Duodenal mucosa (tissue), 2 donors: ENCODE results near the gene SUCLG2.
"Not testable (repeated sequence)": the region's sequence is repeated elsewhere in the genome, so short reads cannot be mapped to it uniquely, and the experiment has no call there.

Source experiments
- H3K27ac ChIP-seq: one replicate; pipeline ENCODE4 v1.7.0; 2013; ENCODE audit warnings: low read depth, low read length
- H3K27me3 ChIP-seq, 2 donors: one replicate each; pipeline ENCODE4 v1.7.0; 2013; ENCODE audit warnings: low read length in 2 of 2, control low read depth in 1 of 2; ENCODE audit not compliant: insufficient read depth in 2 of 2, control insufficient read depth in 1 of 2
- H3K36me3 ChIP-seq, 2 donors: one replicate each; pipeline ENCODE4 v1.7.0; 2013; ENCODE audit warnings: low read length in 2 of 2, control low read depth in 1 of 2; ENCODE audit not compliant: insufficient read depth in 2 of 2, control insufficient read depth in 1 of 2
- H3K4me1 ChIP-seq, 2 donors: one replicate each; pipeline ENCODE4 v1.7.0; 2013; ENCODE audit warnings: low read length in 2 of 2, control low read depth in 1 of 2; ENCODE audit not compliant: insufficient read depth in 2 of 2, control insufficient read depth in 1 of 2
- H3K4me3 ChIP-seq, 2 donors: one replicate each; pipeline ENCODE4 v1.7.0; 2013; ENCODE audit warnings: low read length in 2 of 2, low read depth in 1 of 2
- H3K9ac ChIP-seq, 2 donors: one replicate each; pipeline ENCODE4 v1.7.0; 2013; ENCODE audit warnings: low read length in 2 of 2, low read depth in 1 of 2
- H3K9me3 ChIP-seq, 2 donors: one replicate each; pipeline ENCODE4 v1.7.0; 2013; ENCODE audit warnings: low read length in 2 of 2, control low read depth in 1 of 2; ENCODE audit not compliant: control insufficient read depth in 1 of 2

The SUCLG2 gene

DNA sequence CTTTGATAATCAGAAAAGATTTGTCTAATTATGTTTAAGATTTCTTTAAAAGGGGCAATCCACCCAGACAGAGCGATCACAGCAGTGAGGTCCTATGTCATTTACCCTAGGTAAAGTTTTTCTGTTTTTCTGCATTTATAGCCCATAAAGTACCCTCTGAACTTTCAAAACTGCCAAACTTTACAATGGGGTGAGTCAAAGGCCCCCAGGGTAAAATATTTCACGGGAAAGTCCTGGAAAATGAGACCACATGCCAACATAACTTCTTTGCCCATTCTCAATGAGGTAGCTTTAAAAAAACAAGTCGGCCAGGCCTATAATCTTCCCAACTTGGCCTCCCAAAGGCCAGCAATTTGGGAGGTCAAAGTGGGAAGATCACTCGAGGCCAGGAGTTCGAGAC is 53.0 kb downstream of the SUCLG2 start:
- no peaks in the 10 kb centered on the region for H3K9me3 ChIP-seq
- H3K4me3 ChIP-seq: no peak overlapping the region
- no peak overlapping the region for H3K9ac ChIP-seq
- no peaks in the 10 kb centered on the region for H3K4me1 ChIP-seq
- H3K27ac ChIP-seq: no peak overlapping the region
- H3K27me3 ChIP-seq: no peaks in the 10 kb centered on the region
- H3K36me3 ChIP-seq: peaks cover 7 to 24% of the 10 kb centered on the region in 2 donors

DNA sequence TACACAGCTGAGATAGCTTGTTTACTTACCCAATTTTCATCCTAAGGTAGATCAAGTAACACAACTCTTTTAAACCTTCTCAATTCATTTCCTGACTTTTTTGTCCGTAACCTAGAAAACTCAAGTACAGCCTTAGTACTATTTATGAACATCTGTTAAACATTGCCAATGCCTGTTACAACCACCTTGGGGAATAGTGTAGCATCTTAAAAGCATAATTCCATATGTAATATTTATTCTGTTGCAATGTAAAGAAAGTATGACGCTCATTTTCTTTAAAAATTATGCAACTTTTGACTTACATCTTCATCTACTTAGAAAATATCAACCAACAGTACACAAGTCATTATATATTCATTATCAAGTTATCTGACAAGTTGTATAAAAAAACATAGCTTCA is 54.6 kb downstream of the SUCLG2 start:
- Histone ChIP-seq H3K4me1 (no peaks in the 10 kb centered on the region), H3K4me3 (no peak overlapping the region), H3K36me3 (peaks cover 7 to 13% of the 10 kb centered on the region in 2 donors), H3K9me3 (no peaks in the 10 kb centered on the region), H3K27me3 (no peaks in the 10 kb centered on the region), H3K27ac (no peak overlapping the region), H3K9ac (no peak overlapping the region)

DNA sequence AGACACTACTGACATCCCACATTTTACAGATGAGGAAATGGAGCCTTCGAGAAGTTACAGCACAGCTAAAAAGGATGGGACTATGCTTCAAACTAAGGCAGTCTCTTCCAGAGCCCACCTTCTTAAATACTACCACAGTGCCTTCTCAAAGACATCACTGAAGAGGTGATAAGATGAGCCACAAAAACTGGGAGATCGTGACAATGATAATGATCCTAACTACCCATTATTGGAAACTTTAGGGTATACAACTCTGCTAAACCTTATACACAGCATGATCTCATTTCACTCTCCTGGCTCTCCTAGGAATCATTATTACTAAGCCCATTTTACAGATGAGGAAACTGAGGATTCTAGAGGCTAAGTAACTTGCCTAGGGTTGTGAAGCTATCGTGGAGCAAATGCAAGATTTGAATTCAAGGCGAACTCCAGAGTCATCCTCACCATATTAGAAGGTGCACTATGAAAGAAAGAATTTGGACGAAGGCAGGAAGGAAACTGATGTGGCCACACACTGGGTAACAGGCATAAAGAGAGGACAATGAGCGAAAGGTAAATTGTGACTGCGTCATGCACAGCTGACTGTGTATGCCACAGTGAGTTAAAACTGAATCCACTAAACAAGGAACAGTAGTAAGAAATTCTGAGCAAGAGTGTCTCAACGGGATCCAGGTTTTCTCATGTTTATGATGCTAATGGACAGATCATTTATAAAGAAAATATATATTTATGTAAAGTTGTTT is 55.4 kb downstream of the SUCLG2 start:
- no peaks in the 10 kb centered on the region for H3K9me3 ChIP-seq
- no peak overlapping the region for H3K4me3 ChIP-seq
- H3K27me3 ChIP-seq: no peaks in the 10 kb centered on the region
- H3K4me1 ChIP-seq: no peaks in the 10 kb centered on the region
- H3K9ac ChIP-seq: no peak overlapping the region
- peaks cover 7 to 9% of the 10 kb centered on the region in 2 donors for H3K36me3 ChIP-seq
- no peak overlapping the region for H3K27ac ChIP-seq

DNA sequence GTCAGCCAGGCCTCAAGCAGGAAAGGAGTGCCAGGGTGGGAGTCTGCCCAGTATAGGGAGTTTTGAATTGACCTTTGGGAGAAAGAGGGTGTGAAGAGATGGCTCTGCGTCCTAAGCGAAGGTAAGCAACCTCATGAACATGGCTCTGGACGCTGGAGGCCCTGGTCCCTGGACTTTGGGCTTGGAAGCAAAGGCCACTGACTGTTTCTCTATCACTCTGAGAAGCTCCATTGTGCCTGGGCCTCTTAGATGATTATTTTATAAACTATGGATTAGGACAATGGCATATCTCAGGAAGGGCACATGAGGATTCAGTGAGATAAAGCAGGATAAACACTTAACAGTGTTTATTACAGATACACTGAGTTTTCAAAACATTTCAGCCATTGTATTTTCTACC is 59.0 kb downstream of the SUCLG2 start:
- H3K9ac ChIP-seq: no peak overlapping the region
- H3K4me1 ChIP-seq: no peaks in the 10 kb centered on the region
- no peak overlapping the region for H3K4me3 ChIP-seq
- peaks cover 7 to 12% of the 10 kb centered on the region in 2 donors for H3K36me3 ChIP-seq
- H3K27me3 ChIP-seq: no peaks in the 10 kb centered on the region
- H3K27ac ChIP-seq: no peak overlapping the region
- H3K9me3 ChIP-seq: no peaks in the 10 kb centered on the region

DNA sequence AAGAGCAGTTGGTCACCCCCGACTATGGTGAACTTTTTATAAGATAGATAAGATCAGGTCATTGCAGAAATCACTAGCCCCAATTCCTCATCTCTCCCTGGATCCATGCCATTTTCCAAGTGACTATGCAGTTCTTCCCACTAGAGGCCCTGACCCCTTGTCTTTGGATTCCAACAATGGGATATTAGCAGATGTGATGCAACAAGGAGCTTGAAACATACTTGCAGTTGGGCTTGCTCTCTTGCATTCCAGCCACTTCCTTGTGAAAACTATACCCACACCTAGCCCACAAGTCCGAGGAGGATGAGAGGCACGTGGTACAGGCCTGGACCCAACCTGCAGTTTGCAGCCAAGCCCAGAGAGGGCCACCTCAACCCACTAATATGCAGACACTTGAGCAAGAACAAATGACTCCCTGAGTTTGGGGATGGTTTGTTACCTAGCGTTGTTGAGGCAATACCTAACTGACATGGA is 60.6 kb downstream of the SUCLG2 start:
- H3K4me1 ChIP-seq: no peaks in the 10 kb centered on the region
- H3K27me3 ChIP-seq: no peaks in the 10 kb centered on the region
- no peak overlapping the region for H3K9ac ChIP-seq
- no peaks in the 10 kb centered on the region for H3K9me3 ChIP-seq
- H3K4me3 ChIP-seq: no peak overlapping the region
- no peak overlapping the region for H3K27ac ChIP-seq
- peaks cover 2 to 8% of the 10 kb centered on the region in 2 donors for H3K36me3 ChIP-seq

DNA sequence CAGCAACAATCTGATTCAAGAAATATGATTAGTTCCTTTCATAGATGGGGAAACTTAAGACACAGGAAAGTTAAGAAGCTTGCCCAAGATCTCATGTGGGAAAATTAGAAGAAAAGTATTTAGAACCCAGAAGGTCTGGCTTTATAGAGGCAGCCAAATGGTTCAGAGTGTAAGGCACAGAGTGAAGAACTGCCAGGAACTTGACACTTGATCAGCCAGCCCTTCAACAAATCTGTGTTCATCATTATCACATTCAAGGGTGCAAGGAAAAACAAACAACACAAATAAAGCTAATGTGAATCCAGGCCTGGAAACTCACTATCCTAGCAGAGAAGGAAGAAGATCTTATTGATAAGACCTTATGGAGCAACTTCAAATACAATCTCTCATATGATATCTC is 62.4 kb downstream of the SUCLG2 start:
- Histone ChIP-seq H3K4me3 (no peak overlapping the region), H3K27me3 (no peaks in the 10 kb centered on the region), H3K27ac (no peak overlapping the region), H3K4me1 (no peaks in the 10 kb centered on the region), H3K36me3 (peaks cover 0 to 4% of the 10 kb centered on the region in 2 donors), H3K9me3 (no peaks in the 10 kb centered on the region), H3K9ac (no peak overlapping the region)

DNA sequence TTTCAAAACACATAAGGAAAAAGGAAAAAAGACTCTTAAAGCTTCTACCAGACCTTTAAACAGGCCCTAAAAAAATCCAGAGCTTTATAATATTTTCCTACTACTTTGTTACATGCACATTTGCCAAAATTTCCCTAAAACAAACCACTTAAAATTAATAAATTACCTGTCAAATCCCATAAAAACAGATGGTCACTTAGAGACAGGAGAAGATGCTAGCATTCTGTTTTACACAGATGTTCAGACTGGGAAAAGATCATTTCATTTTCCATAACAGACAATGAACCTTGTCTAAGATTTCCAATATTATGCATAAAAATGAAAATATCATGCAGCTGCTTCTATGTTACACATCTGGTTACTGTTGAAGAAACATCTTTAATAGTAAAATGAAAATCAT is 66.6 kb downstream of the SUCLG2 start:
- Histone ChIP-seq H3K36me3 (peaks cover 0 to 8% of the 10 kb centered on the region in 2 donors), H3K27me3 (no peaks in the 10 kb centered on the region), H3K9ac (no peak overlapping the region), H3K4me1 (no peaks in the 10 kb centered on the region), H3K4me3 (no peak overlapping the region), H3K9me3 (no peaks in the 10 kb centered on the region), H3K27ac (no peak overlapping the region)

DNA sequence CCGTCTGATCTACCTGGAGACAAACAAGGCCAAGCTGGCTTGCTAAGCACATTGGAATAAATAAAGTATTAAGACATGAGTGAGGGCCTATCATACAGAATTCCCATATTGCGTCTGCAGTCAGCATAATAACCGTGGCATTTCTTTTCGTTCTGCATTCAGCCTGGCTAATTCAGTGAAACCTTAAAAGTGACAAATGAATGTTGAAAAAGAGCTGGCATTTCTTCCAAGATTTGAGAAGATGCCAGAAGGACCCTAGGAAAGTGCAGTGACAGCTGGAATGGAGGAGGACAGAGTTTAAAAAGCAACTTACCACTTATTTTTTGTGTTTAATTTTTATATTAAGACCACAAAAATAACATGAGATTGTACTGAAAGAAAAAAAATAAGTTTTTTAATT is 67.1 kb downstream of the SUCLG2 start:
- no peak overlapping the region for H3K9ac ChIP-seq
- no peak overlapping the region for H3K4me3 ChIP-seq
- no peaks in the 10 kb centered on the region for H3K27me3 ChIP-seq
- peaks cover 0 to 8% of the 10 kb centered on the region in 2 donors for H3K36me3 ChIP-seq
- H3K4me1 ChIP-seq: no peaks in the 10 kb centered on the region
- no peaks in the 10 kb centered on the region for H3K9me3 ChIP-seq
- no peak overlapping the region for H3K27ac ChIP-seq

DNA sequence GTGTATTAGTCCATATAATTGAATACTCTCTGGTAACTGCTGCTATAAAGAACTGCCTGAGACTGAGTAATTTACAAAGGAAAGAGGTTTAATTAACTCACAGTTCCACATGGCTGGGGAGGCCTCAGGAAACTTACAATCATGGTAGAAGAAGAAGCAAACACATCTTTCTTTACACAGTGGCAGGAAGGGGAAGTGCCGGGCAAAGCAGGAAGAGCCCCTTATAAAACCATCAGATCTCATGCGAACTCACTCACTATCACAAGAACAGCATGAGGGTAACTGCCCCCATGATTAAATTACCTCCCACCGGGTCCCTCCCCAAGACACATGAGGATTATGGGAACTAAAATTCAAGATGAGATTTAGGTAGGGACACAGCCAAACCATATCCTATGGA is 69.8 kb downstream of the SUCLG2 start:
- not testable (repeated sequence) for H3K4me3 ChIP-seq, H3K4me1 ChIP-seq, H3K27ac ChIP-seq, H3K36me3 ChIP-seq, H3K9me3 ChIP-seq, H3K27me3 ChIP-seq, H3K9ac ChIP-seq

DNA sequence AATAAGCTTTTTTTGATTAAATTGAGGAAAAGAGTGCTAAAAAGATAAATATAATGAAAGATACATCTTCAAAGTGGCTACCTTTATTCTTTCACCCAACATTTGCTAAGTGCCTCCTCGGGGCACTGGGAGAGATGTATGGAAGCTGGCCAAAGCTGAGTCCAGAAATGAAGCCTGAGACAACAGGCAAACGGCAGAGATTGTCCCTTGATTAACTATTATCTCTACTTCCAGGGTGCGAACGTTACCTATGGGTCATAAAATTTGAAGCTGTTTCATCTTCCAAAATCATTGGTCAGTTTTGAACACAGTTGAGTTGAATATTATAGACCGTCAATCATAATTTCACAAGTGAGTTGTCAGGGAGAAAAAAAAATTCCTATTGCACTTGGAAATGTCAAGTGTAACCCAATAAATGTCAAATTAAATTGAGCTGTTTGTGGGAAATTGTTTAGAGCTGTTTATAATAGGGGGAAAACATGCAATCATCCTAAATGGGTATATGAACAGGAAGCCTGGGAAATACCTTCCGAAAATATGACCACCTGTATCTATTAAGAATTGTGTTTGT is 73.9 kb downstream of the SUCLG2 start:
- Histone ChIP-seq H3K4me3 (no peak overlapping the region), H3K9me3 (no peaks in the 10 kb centered on the region), H3K27ac (no peak overlapping the region)

More for the DNA sequence above, 73.9 kb downstream of the SUCLG2 start:
- H3K27me3 ChIP-seq: no peaks in the 10 kb centered on the region
- H3K4me1 ChIP-seq: no peaks in the 10 kb centered on the region
- peaks cover 2 to 9% of the 10 kb centered on the region in 2 donors for H3K36me3 ChIP-seq
- H3K9ac ChIP-seq: no peak overlapping the region
